Limb (tissue), 2 donors: ENCODE measurements around the gene APEX2.
"Not testable (repeated sequence)": the region's sequence is repeated elsewhere in the genome, so short reads cannot be mapped to it uniquely, and the experiment has no call there.

Experiments
- DNase-seq, 2 donors: peaks; one replicate each; pipeline ENCODE4 v3.0.0-alpha.2; 2016; ENCODE audit errors: extremely low spot score in 2 of 2

Gene APEX2

GRCh38 chrX:54999717-55000598 lies at the start of gene APEX2:
TSS of gene APEX2 (plus strand) at chrX:55000363. CDS start at chrX:55000423, 60 bp downstream.
- peak; percentile 88 for DNase-seq

GRCh38 chrX:54950730-54951375 lies 49.3 kb upstream of the APEX2 start:
- no peak for DNase-seq

GRCh38 chrX:54961750-54962149 lies 38.4 kb upstream of the APEX2 start:
- no peak for DNase-seq

GRCh38 chrX:54964766-54965497 lies 35.2 kb upstream of the APEX2 start:
- DNase-seq: no peak

- DNase-seq: no peak
Measured at GRCh38 chrX:54977387-54977786, 22.8 kb upstream of the APEX2 start.

GRCh38 chrX:54978448-54978847 lies 21.7 kb upstream of the APEX2 start:
- DNase-seq: no peak

GRCh38 chrX:54979432-54979831 lies 20.7 kb upstream of the APEX2 start:
- no peak for DNase-seq

- no peak for DNase-seq
Measured at GRCh38 chrX:54980334-54980733, 19.8 kb upstream of the APEX2 start.

- DNase-seq: not testable (repeated sequence)
Measured at GRCh38 chrX:54983306-54983705, 16.9 kb upstream of the APEX2 start.

- no peak for DNase-seq
Measured at GRCh38 chrX:54991706-54992105, 8.5 kb upstream of the APEX2 start.

GRCh38 chrX:54992911-54993622 lies 7.1 kb upstream of the APEX2 start:
- no peak for DNase-seq

- no peak for DNase-seq
Measured at GRCh38 chrX:54994099-54994498, 6.1 kb upstream of the APEX2 start, which contains the start of gene PFKFB1. TSS of gene PFKFB1 (minus strand) at chrX:54994188. CDS start at chrX:54994007, 181 bp downstream.

- DNase-seq: no peak
Measured at GRCh38 chrX:54994668-54995351, 5.4 kb upstream of the APEX2 start.

- no peak for DNase-seq
Measured at GRCh38 chrX:54995621-54996020, 4.5 kb upstream of the APEX2 start.

GRCh38 chrX:55004231-55004630 lies 4.1 kb downstream of the APEX2 start:
- DNase-seq: no peak

GRCh38 chrX:55005256-55005655 lies 5.1 kb downstream of the APEX2 start:
- no peak for DNase-seq

- no peak for DNase-seq
Measured at GRCh38 chrX:55006827-55007621, 6.9 kb downstream of the APEX2 start.

- DNase-seq: no peak
Measured at GRCh38 chrX:55007656-55008055, 7.5 kb downstream of the APEX2 start.

GRCh38 chrX:55008571-55009358 lies 8.6 kb downstream of the APEX2 start:
- no peak for DNase-seq
